GM12878 (cell line): ENCODE results near the gene CES3. TPM values are rescaled to one million over a fixed set of nuclear protein-coding genes. Genes with fewer than 3 reads are reported as not detected.

Source experiments
- CBFB ChIP-seq: IDR thresholded peaks from 2 replicates; pipeline ENCODE4 v1.6.1; 2016; ENCODE audit warnings: antibody characterized with exemption, low read depth
- CTCF ChIP-seq, 3 experiments: IDR thresholded peaks in 2 of 3; conservative IDR thresholded peaks in 1 of 3; 2 replicates each; pipeline ENCODE4 v1.5.1; 2011; ENCODE audit warnings: low read depth in 3 of 3, low read length in 3 of 3, mild to moderate bottlenecking in 3 of 3, control low read depth in 2 of 3, moderate library complexity in 2 of 3, inconsistent platforms in 1 of 3, mixed read lengths in 1 of 3; ENCODE audit not compliant: control insufficient read depth in 2 of 3, insufficient read depth in 1 of 3; ENCODE audit errors: extremely low read depth in 1 of 3
- EED ChIP-seq: sonication (generic); IDR thresholded peaks from 2 replicates; pipeline ENCODE4 v1.6.1; 2016; ENCODE audit warnings: antibody characterized with exemption, low read depth
- HDGF ChIP-seq: fragments of 450-650 bp; IDR thresholded peaks from 2 replicates; pipeline ENCODE4 v1.6.1; 2016; ENCODE audit warnings: antibody characterized with exemption
- NFYB ChIP-seq: IDR thresholded peaks from 2 replicates; pipeline ENCODE4 v1.6.1; 2011; ENCODE audit warnings: low read depth, mild to moderate bottlenecking, low read length, improper control_type of control experiment, moderate library complexity; ENCODE audit not compliant: insufficient read depth
- NR2F1 ChIP-seq: fragments of 450-650 bp; conservative IDR thresholded peaks from 2 replicates; pipeline ENCODE4 v1.6.1; 2017; ENCODE audit warnings: mild to moderate bottlenecking
- NRF1 ChIP-seq: conservative IDR thresholded peaks from 2 replicates; pipeline ENCODE4 v1.6.1; 2011; ENCODE audit warnings: mild to moderate bottlenecking, low read depth, low read length, improper control_type of control experiment
- RAD21 ChIP-seq: IDR thresholded peaks from 2 replicates; pipeline ENCODE4 v1.6.1; 2011; ENCODE audit warnings: mild to moderate bottlenecking, low read depth, low read length, moderate library complexity; ENCODE audit not compliant: insufficient read depth
- YBX1 ChIP-seq: fragments of 450-650 bp; IDR thresholded peaks from 2 replicates; pipeline ENCODE4 v1.6.1; 2016; ENCODE audit warnings: antibody characterized with exemption
- YY1 ChIP-seq: IDR thresholded peaks from 2 replicates; pipeline ENCODE4 v1.6.1; 2011; ENCODE audit warnings: low read depth, mild to moderate bottlenecking, low read length
- ZBTB11 ChIP-seq: fragments of 450-650 bp; formaldehyde crosslinking; IDR thresholded peaks from 2 replicates; pipeline ENCODE4 v1.5.0; 2022; ENCODE audit warnings: mild to moderate bottlenecking, missing genetic modification characterization
- ZBTB40 ChIP-seq: fragments of 450-650 bp; IDR thresholded peaks from 2 replicates; pipeline ENCODE4 v1.6.1; 2016; ENCODE audit warnings: mild to moderate bottlenecking, moderate library complexity, borderline replicate concordance
- polyA plus RNA-seq, 11 experiments: library from polyadenylated mRNA; depleted of rRNA in 4 of 11; unstranded in 6 of 11; stranded (reverse) in 5 of 11; fragments of >200 nt; fragmentation: Nextera tagmentation in 4 of 11; fragmentation: Illumina TruSeq in 1 of 11; extraction: Ambion mirVana in 4 of 11; extraction: Trizol in 1 of 11; gene quantifications; 1 replicate in 1 of 11; 2 replicates in 10 of 11; pipeline versions ENCODE4 v1.2.1 to v1.2.3, GENCODE V29; 2011 to 2016; ENCODE audit warnings: inconsistent platforms in 2 of 11, missing spikeins in 2 of 11, low read depth in 1 of 11
- total RNA-seq, 4 experiments: library from RNA; depleted of rRNA in 3 of 4; stranded (reverse); fragments of >200 nt in 3 of 4; fragmentation: Illumina TruSeq in 1 of 4; extraction: Trizol in 1 of 4; gene quantifications; 2 replicates each; pipeline versions ENCODE4 v1.2.1 to v1.2.3, GENCODE V29; 2013 to 2021
- TF ChIP-seq, protein P1 (sequence below): fragments of 450-650 bp; IDR thresholded peaks from 2 replicates; pipeline ENCODE4 v1.6.1; 2016; ENCODE audit warnings: mild to moderate bottlenecking

The CES3 gene
- total and polyA plus RNA-seq, 10 of the 15 experiments (the other 5 are each of a cell fraction or from before 2014, with no cell fraction given) = 0.09 to 3.1 (median 0.76) TPM

DNA sequence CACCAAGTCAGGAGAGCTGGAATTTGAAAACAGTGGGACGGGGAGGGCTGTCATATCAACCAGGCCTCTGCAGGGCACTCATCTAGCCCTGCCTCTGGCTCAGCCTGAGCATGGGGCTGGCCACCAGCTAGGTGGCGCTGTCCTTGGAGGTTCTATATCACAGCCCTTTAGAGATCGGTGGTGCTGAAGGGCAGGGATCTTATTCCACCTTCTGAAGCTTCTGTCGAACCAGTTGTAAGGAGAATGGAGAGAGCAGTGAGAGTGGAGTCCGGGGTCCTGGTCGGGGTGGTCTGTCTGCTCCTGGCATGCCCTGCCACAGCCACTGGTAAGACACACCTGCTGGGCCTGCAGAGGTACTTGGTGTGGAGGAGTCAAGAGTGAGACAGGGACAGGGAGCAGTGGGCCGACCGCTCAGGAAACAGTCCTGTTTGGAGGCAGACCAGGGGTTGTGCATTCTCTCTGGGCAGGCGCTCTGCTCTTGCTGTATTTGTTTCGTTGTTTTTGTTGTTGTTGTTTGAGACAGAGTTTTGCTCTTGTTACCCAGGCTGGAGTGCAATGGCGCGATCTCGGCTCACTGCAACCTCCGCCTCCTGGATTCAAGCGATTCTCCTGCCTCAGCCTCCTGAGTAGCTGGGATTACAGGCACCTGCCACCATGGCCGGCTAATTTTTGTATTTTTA is at the start of gene CES3 (continued):
- TF ChIP-seq ZBTB40 (no peak), CTCF (IDR thresholded peaks at IDR 0.05 in 2 of 3, conservative IDR thresholded peaks at IDR 0.05 in 1 of 3; ENCODE audit: control insufficient read depth in 2 of 3, extremely low read depth in 1 of 3, insufficient read depth in 1 of 3, low read depth in 3 of 3, low read length in 3 of 3) (peak; percentile 79 to 91 (median 86)), NR2F1 (no peak), ZBTB11 (CRISPR knock-in tag) (no peak), NRF1 (no peak), HDGF (0 out of 2 replicates have a peak, but pooled peaks have one; percentile 12), EED (no peak), YY1 (peak; percentile 25; the same call in 1 of the 2 replicates), NFYB (no peak), RAD21 (peak; percentile 17; the same call in 1 of the 2 replicates), YBX1 (no peak), CBFB (no peak)
- TF ChIP-seq, protein P1, sequence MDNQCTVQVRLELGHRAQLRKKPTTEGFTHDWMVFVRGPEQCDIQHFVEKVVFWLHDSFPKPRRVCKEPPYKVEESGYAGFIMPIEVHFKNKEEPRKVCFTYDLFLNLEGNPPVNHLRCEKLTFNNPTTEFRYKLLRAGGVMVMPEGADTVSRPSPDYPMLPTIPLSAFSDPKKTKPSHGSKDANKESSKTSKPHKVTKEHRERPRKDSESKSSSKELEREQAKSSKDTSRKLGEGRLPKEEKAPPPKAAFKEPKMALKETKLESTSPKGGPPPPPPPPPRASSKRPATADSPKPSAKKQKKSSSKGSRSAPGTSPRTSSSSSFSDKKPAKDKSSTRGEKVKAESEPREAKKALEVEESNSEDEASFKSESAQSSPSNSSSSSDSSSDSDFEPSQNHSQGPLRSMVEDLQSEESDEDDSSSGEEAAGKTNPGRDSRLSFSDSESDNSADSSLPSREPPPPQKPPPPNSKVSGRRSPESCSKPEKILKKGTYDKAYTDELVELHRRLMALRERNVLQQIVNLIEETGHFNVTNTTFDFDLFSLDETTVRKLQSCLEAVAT = peak; percentile 45; the same call in 1 of the 2 replicates
